Spleen (tissue), 11 donors: ENCODE results near the gene ADIPOR2. TPM values are rescaled to one million over a fixed set of nuclear protein-coding genes. Genes with fewer than 3 reads are reported as not detected.

Source experiments
- DNase-seq: peaks from one replicate; pipeline ENCODE4 v3.0.0-alpha.2; 2020
- H3K27ac ChIP-seq, 8 donors: fragments of 200-600 bp; sonication (generic) in 7 of 8; 1 replicate in 4 of 8; 2 replicates in 4 of 8; pipeline versions ENCODE4 v1.5.0 to v1.8.0; 2016 to 2021; ENCODE audit warnings: inconsistent platforms in 4 of 8, mild to moderate bottlenecking in 4 of 8, moderate library complexity in 1 of 8
- H3K27me3 ChIP-seq, 7 donors: fragments of 200-600 bp; sonication (generic) in 6 of 7; replicated peaks in 1 of 7; 1 replicate in 4 of 7; 2 replicates in 3 of 7; pipeline versions ENCODE4 v1.5.0 to v1.8.0; 2016 to 2021; ENCODE audit warnings: inconsistent platforms in 3 of 7, mild to moderate bottlenecking in 1 of 7
- H3K36me3 ChIP-seq, 6 donors: fragments of 200-600 bp; sonication (generic) in 5 of 6; 1 replicate in 4 of 6; 2 replicates in 2 of 6; pipeline versions ENCODE4 v1.5.0 to v1.8.0; 2016 to 2021; ENCODE audit warnings: inconsistent platforms in 2 of 6
- H3K4me1 ChIP-seq, 6 donors: fragments of 200-600 bp; sonication (generic) in 5 of 6; 1 replicate in 3 of 6; 2 replicates in 3 of 6; pipeline versions ENCODE4 v1.5.0 to v1.8.0; 2016 to 2021; ENCODE audit warnings: inconsistent platforms in 3 of 6
- H3K4me3 ChIP-seq, 8 donors: fragments of 200-600 bp; sonication (generic) in 7 of 8; 1 replicate in 4 of 8; 2 replicates in 4 of 8; pipeline versions ENCODE4 v1.5.0 to v1.8.0; 2016 to 2021; ENCODE audit warnings: inconsistent platforms in 4 of 8, mild to moderate bottlenecking in 4 of 8, moderate library complexity in 2 of 8
- H3K9me3 ChIP-seq, 8 donors: fragments of 200-600 bp; sonication (generic) in 7 of 8; 1 replicate in 4 of 8; 2 replicates in 4 of 8; pipeline versions ENCODE4 v1.5.0 to v1.8.0; 2016 to 2021; ENCODE audit warnings: inconsistent platforms in 4 of 8
- POLR2A ChIP-seq, 3 donors: fragments of 450-650 bp; IDR thresholded peaks; one replicate each; pipeline ENCODE4 v1.5.1; 2017; ENCODE audit warnings: antibody characterized with exemption in 3 of 3, mild to moderate bottlenecking in 1 of 3
- POLR2AphosphoS5 ChIP-seq, 3 donors: sonication (generic); formaldehyde crosslinking; IDR thresholded peaks; one replicate each; pipeline ENCODE4 v1.5.1; 2017; ENCODE audit warnings: antibody characterized with exemption in 3 of 3
- WGBS, 5 donors: extraction: QIAGEN DNeasy Blood & Tissue Kit in 3 of 5; methylation state at CpG; one replicate each; pipeline versions ENCODE4 v1.1.5 to v1.1.7; 2013 to 2018; 5-methylcytosine and 5-hydroxymethylcytosine counted together
- intact Hi-C: fragments of 100-400 bp; cut with DNase I; formaldehyde crosslinking; loops from one replicate; pipeline ENCODE4 v1.15.0; 2023; ENCODE audit warnings: low total_unique reads
- polyA plus RNA-seq, 3 donors: library from polyadenylated mRNA; stranded (reverse); fragments of 200-250 nt; gene quantifications; one replicate each; pipeline ENCODE4 v1.2.1, GENCODE V29; 2013
- total RNA-seq, 7 donors: library from RNA; depleted of rRNA in 3 of 7; stranded (reverse); fragments of >200 nt in 3 of 7; fragmentation: NEBNext Ultra II Directional in 4 of 7; extraction: Animal tissue kit (Norgen Biotek cat#: 25700) in 4 of 7; gene quantifications; one replicate each; pipeline versions ENCODE4 v1.1.0 to v1.2.1, GENCODE V29; 2016 to 2021
- TF ChIP-seq, protein P1 (sequence below), 11 experiments: fragments of 200-600 bp in 7 of 11; fragments of 450-650 bp in 4 of 11; sonication (generic) in 4 of 11; IDR thresholded peaks in 8 of 11; conservative IDR thresholded peaks in 3 of 11; 1 replicate in 7 of 11; 2 replicates in 4 of 11; pipeline versions ENCODE4 v1.4.0 to v1.8.0; 2016 to 2021; ENCODE audit warnings: antibody characterized with exemption in 11 of 11, inconsistent platforms in 4 of 11, mild to moderate bottlenecking in 1 of 11
- donor health status: healthy with polysubstance abuse.
- donor health status: DM: no; HTN: no; CAD: no; lungs with moderate emphysema.
- donor health status: DM: no; HTN: no; CAD: no.
- donor health status: Bipolar disorder and iron deficiency.
- donor health status: healthy.
- donor health status: DM: no; HTN: no; CAD: no.
- donor health status: DM: yes; HTN: yes; CAD: no.

The ADIPOR2 gene
- total and polyA plus RNA-seq, 10 donors, result 12.9 to 43.7 (median 38.8) TPM

GRCh38 chr12:1719139-1719538, 28.3 kb downstream of the ADIPOR2 start:
- H3K27me3 ChIP-seq, result no peaks in the 10 kb centered on the region
- peaks cover 0 to 17% (median 3%) of the 10 kb centered on the region in 6 donors for H3K36me3 ChIP-seq
- intact Hi-C loops, result no loop called here
- H3K4me1 ChIP-seq, result peaks cover 6 to 71% (median 23%) of the 10 kb centered on the region in 6 donors
- H3K4me3 ChIP-seq, result no peak overlapping the region
- no peak for DNase-seq
- H3K27ac ChIP-seq, result no peak overlapping the region
- H3K9me3 ChIP-seq, result peaks cover 0 to 18% (median 12%) of the 10 kb centered on the region in 8 donors
- TF ChIP-seq, protein P1, sequence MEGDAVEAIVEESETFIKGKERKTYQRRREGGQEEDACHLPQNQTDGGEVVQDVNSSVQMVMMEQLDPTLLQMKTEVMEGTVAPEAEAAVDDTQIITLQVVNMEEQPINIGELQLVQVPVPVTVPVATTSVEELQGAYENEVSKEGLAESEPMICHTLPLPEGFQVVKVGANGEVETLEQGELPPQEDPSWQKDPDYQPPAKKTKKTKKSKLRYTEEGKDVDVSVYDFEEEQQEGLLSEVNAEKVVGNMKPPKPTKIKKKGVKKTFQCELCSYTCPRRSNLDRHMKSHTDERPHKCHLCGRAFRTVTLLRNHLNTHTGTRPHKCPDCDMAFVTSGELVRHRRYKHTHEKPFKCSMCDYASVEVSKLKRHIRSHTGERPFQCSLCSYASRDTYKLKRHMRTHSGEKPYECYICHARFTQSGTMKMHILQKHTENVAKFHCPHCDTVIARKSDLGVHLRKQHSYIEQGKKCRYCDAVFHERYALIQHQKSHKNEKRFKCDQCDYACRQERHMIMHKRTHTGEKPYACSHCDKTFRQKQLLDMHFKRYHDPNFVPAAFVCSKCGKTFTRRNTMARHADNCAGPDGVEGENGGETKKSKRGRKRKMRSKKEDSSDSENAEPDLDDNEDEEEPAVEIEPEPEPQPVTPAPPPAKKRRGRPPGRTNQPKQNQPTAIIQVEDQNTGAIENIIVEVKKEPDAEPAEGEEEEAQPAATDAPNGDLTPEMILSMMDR (IDR thresholded peaks at IDR 0.05 in 8 of 11, conservative IDR thresholded peaks at IDR 0.05 in 3 of 11), result no peak
- TF ChIP-seq POLR2AphosphoS5 (IDR thresholded peaks at IDR 0.05) (no peak), POLR2A (IDR thresholded peaks at IDR 0.05) (no peak)

DNA sequence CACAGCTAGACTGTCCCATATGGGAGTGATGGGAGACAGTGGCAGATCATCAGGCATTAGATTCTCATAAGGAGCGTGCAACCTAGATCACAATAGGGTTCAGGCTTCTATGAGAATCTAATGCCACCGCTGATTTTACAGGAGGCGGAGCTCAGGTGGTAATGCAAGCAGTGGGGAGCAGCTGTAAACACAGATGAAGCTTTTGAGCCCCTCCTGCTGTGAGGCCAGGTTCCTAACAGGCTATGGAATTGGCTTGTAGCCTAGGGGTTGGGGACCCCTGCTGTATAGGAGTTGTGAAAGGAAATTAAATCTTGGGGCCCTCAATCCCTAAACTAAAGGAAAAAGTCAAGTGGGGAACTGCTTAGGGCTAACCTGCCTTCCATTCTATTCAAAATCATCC, 29.6 kb downstream of the ADIPOR2 start:
- Histone ChIP-seq H3K4me3 (no peak overlapping the region), H3K27ac (no peak overlapping the region), H3K27me3 (no peaks in the 10 kb centered on the region), H3K9me3 (peaks cover 0 to 5% (median 2%) of the 10 kb centered on the region in 8 donors), H3K36me3 (peaks cover 0 to 11% (median 0%) of the 10 kb centered on the region in 6 donors), H3K4me1 (peaks cover 6 to 68% (median 23%) of the 10 kb centered on the region in 6 donors)
- intact Hi-C loops, result no loop called here
- no peak for TF ChIP-seq POLR2AphosphoS5 (IDR thresholded peaks at IDR 0.05)
- TF ChIP-seq, protein P1 (IDR thresholded peaks at IDR 0.05 in 8 of 11, conservative IDR thresholded peaks at IDR 0.05 in 3 of 11), result no peak
- no peak for TF ChIP-seq POLR2A (IDR thresholded peaks at IDR 0.05)
- 91 to 97% (median 97%) methylated on average over 3 of the region's 3 CpGs for WGBS, 5 donors
- no peak for DNase-seq

DNA sequence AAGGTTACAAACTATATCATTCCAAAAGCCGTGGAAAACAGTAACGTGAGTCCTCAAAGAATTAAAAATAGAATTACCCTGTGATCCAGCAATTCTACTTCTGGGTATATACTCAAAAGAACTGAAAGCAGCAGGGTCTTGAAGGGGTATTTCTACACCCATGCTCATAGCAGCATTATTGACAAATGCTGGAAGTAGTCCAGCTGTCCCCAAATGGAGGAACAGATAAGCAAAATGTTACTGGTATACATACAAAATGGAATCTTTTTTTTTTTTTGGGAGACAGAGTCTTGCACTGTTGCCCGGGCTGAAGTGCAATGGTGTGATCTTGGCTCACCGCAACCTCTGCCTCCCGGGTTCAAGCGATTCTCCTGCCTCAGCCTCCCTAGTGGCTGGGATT, 32.9 kb downstream of the ADIPOR2 start:
- intact Hi-C loops, result no loop called here
- no peak overlapping the region for H3K27ac ChIP-seq
- H3K27me3 ChIP-seq, result no peaks in the 10 kb centered on the region
- no peak overlapping the region for H3K4me3 ChIP-seq
- peaks cover 0 to 23% (median 5%) of the 10 kb centered on the region in 6 donors for H3K36me3 ChIP-seq
- no peak for DNase-seq
- H3K4me1 ChIP-seq, result peaks cover 0 to 45% (median 12%) of the 10 kb centered on the region in 6 donors
- H3K9me3 ChIP-seq, result no peaks in the 10 kb centered on the region
- WGBS, 5 donors, result 84 to 96% (median 93%) methylated on average over 6 of the region's 6 CpGs
- no peak for TF ChIP-seq POLR2AphosphoS5 (IDR thresholded peaks at IDR 0.05)
- TF ChIP-seq POLR2A (IDR thresholded peaks at IDR 0.05), result no peak
- TF ChIP-seq, protein P1 (IDR thresholded peaks at IDR 0.05 in 8 of 11, conservative IDR thresholded peaks at IDR 0.05 in 3 of 11), result no peak

DNA sequence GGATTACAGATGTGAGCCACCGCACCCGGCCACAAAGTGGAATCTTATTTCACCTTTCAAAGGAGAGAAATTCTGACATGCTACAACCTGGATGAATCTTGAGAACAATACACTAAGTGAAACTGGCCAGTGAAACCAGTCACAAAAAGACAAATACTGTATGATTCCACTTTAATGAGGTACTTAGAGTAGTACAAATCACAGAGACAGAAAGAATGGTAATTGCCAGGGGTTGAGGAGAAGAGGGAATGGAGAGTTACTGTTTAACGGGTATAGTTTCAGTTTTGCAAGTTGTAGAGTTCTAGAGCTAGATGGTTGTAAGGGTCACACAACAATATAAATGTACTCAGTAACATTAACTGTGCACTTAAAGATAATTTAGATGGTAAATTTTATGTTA, 33.4 kb downstream of the ADIPOR2 start:
- Histone ChIP-seq H3K36me3 (peaks cover 0 to 23% (median 5%) of the 10 kb centered on the region in 6 donors), H3K9me3 (no peaks in the 10 kb centered on the region), H3K27ac (no peak overlapping the region), H3K4me3 (no peak overlapping the region), H3K27me3 (no peaks in the 10 kb centered on the region), H3K4me1 (peaks cover 0 to 40% (median 12%) of the 10 kb centered on the region in 6 donors)
- no peak for DNase-seq
- intact Hi-C loops, result no loop called here
- 93 to 99% (median 94%) methylated on average over 3 of the region's 3 CpGs for WGBS, 5 donors
- TF ChIP-seq, protein P1 (IDR thresholded peaks at IDR 0.05 in 8 of 11, conservative IDR thresholded peaks at IDR 0.05 in 3 of 11), result no peak
- no peak for TF ChIP-seq POLR2AphosphoS5 (IDR thresholded peaks at IDR 0.05)
- no peak for TF ChIP-seq POLR2A (IDR thresholded peaks at IDR 0.05)
